ENCODE data around the gene PDE7B.

DNA sequence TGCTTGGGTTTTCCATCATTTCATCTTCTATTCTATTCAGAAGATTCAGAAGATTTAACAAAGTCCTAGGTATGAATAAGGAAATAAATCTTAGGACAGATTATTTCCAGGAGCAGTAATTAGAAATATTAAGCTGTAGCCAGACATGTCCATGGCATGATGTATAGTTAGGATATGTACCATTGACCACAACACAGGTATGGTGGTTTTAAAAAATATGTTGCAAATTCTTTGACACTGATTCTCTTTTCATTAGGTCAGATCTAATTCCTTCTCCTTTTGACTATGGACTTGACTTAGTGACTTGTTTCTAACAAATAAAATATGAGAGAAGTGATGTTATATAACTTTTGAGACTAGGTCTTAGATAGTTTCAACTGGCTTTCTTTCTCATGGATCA lies 23.5 kb upstream of the PDE7B start:
- TF ChIP-seq, protein P1, sequence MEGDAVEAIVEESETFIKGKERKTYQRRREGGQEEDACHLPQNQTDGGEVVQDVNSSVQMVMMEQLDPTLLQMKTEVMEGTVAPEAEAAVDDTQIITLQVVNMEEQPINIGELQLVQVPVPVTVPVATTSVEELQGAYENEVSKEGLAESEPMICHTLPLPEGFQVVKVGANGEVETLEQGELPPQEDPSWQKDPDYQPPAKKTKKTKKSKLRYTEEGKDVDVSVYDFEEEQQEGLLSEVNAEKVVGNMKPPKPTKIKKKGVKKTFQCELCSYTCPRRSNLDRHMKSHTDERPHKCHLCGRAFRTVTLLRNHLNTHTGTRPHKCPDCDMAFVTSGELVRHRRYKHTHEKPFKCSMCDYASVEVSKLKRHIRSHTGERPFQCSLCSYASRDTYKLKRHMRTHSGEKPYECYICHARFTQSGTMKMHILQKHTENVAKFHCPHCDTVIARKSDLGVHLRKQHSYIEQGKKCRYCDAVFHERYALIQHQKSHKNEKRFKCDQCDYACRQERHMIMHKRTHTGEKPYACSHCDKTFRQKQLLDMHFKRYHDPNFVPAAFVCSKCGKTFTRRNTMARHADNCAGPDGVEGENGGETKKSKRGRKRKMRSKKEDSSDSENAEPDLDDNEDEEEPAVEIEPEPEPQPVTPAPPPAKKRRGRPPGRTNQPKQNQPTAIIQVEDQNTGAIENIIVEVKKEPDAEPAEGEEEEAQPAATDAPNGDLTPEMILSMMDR (IDR thresholded peaks at IDR 0.05; ENCODE audit: low read length) = no peak
- TF ChIP-seq EZH2 (IDR thresholded peaks at IDR 0.05; ENCODE audit: borderline replicate concordance, low read length) = no peak

Measured in OCI-LY1 (cell line).